GM12878 (cell line): Measurements from ENCODE around the gene THOC6. TPM values are rescaled to one million over a fixed set of nuclear protein-coding genes. Genes with fewer than 3 reads are reported as not detected.
A peak's percentile ranks its signal among the peaks of the same experiment; 100 is the strongest.

Source experiments
- ATAC-seq: fragments of 200-7000 bp; cut with Tn5 transposase; 3 replicates; pipeline ENCODE4 v1.9.1; 2020; ENCODE audit warnings: mild to moderate bottlenecking, moderate library complexity
- BruUV-seq: library from RNA; stranded (reverse); fragments of 400-500 nt; replicated peaks from 2 replicates; lab custom pipeline; 2021; lab: Mats Ljungman, UMichigan
- CTCF ChIA-PET: fragments of 300-600 bp; sonication (Branson Sonifier 250); formaldehyde crosslinking; extraction: SDS; loops from one replicate; lab custom pipeline; 2021; ENCODE audit warnings: inconsistent platforms; lab: Yijun Ruan, JAX
- POLR2A ChIA-PET: fragments of 350-600 bp; formaldehyde crosslinking; extraction: SDS; loops from one replicate; lab custom pipeline; 2021; ENCODE audit warnings: inconsistent platforms; lab: Charles Lee
- RAD21 ChIA-PET: fragments of 300-600 bp; sonication (Branson Sonifier 250); formaldehyde crosslinking; loops from one replicate; lab custom pipeline; 2023; ENCODE audit warnings: antibody characterized with exemption; ENCODE audit not compliant: unreplicated experiment; lab: Charles Lee
- SMC1A ChIA-PET: fragments of 300-600 bp; sonication (Branson Sonifier 250); formaldehyde crosslinking; loops from one replicate; lab custom pipeline; 2023; ENCODE audit not compliant: unreplicated experiment, uncharacterized antibody; lab: Charles Lee
- DNase-seq: peaks from one replicate; pipeline ENCODE4 v3.0.0-alpha.2; 2011; ENCODE audit warnings: low read depth, low spot score
- FAIRE-seq: peaks from 3 replicates; lab custom pipeline; 2011; peaks lifted over from hg19 to GRCh38; lab: Jason Lieb, UNC
- H2AFZ ChIP-seq: 2 replicates; pipeline ENCODE4 v1.6.0; 2011; ENCODE audit warnings: low read depth, low read length, control low read depth; ENCODE audit not compliant: control insufficient read depth
- H3K27ac ChIP-seq: 2 replicates; pipeline ENCODE4 v1.5.1; 2011; ENCODE audit warnings: control low read depth; ENCODE audit not compliant: control insufficient read depth, insufficient read depth
- H3K27me3 ChIP-seq, 2 experiments: replicated peaks in 1 of 2; 2 replicates each; pipeline versions ENCODE4 v1.6.0 to v1.6.1; 2011; ENCODE audit warnings: low read length in 1 of 2; ENCODE audit not compliant: control insufficient read depth in 2 of 2, insufficient read depth in 2 of 2
- H3K36me3 ChIP-seq, 2 experiments: 2 replicates each; pipeline ENCODE4 v1.5.1; 2011; ENCODE audit warnings: low read length in 1 of 2; ENCODE audit not compliant: control insufficient read depth in 2 of 2, insufficient read depth in 2 of 2
- H3K4me1 ChIP-seq: 2 replicates; pipeline ENCODE4 v1.6.1; 2011; ENCODE audit warnings: mild to moderate bottlenecking, low read length, moderate library complexity, mixed read lengths; ENCODE audit not compliant: control insufficient read depth, insufficient read depth
- H3K4me2 ChIP-seq: 2 replicates; pipeline ENCODE4 v1.6.0; 2011; ENCODE audit warnings: control low read depth; ENCODE audit not compliant: control insufficient read depth, insufficient read depth
- H3K4me3 ChIP-seq: fragments of 200-600 bp; sonication (generic); 2 replicates; pipeline ENCODE4 v1.5.1; 2016
- H3K79me2 ChIP-seq: 2 replicates; pipeline ENCODE4 v1.6.0; 2011; ENCODE audit warnings: low read length; ENCODE audit not compliant: control insufficient read depth, insufficient read depth
- H3K9ac ChIP-seq: 2 replicates; pipeline ENCODE4 v1.8.0; 2011; ENCODE audit warnings: low read length, control low read depth, mixed read lengths; ENCODE audit not compliant: control insufficient read depth, insufficient read depth
- H3K9me3 ChIP-seq: replicated peaks from 3 replicates; pipeline ENCODE4 v1.5.1; 2011; ENCODE audit warnings: mild to moderate bottlenecking, low read length; ENCODE audit not compliant: control insufficient read depth, insufficient read depth
- H4K20me1 ChIP-seq: 2 replicates; pipeline ENCODE4 v1.6.0; 2011; ENCODE audit not compliant: control insufficient read depth, insufficient read depth
- GATAD2B ChIP-seq: fragments of 450-650 bp; conservative IDR thresholded peaks from 2 replicates; pipeline ENCODE4 v1.6.1; 2017; ENCODE audit warnings: low read depth, mild to moderate bottlenecking, moderate library complexity
- LARP7 ChIP-seq: fragments of 450-650 bp; IDR thresholded peaks from 2 replicates; pipeline ENCODE4 v1.6.1; 2017; ENCODE audit warnings: mild to moderate bottlenecking
- SMAD5 ChIP-seq: IDR thresholded peaks from 2 replicates; pipeline ENCODE4 v1.6.1; 2016; ENCODE audit warnings: antibody characterized with exemption, low read depth
- SUZ12 ChIP-seq: fragments of 200-600 bp; sonication (generic); IDR thresholded peaks from one replicate; pipeline ENCODE4 v1.6.1; 2018; ENCODE audit warnings: antibody characterized with exemption, mild to moderate bottlenecking; ENCODE audit not compliant: unreplicated experiment
- WGBS: methylation state at CpG from one replicate; pipeline ENCODE4 v1.1.6; 2016; ENCODE audit warnings: low lambda C conversion rate; ENCODE audit not compliant: insufficient replicate concordance, insufficient coverage; ENCODE audit errors: missing lambda C conversion rate; 5-methylcytosine and 5-hydroxymethylcytosine counted together
- in situ Hi-C: fragments of 300-500 bp; cut with MboI; formaldehyde crosslinking; loops from 9 replicates; pipeline ENCODE4 v1.14.3; 2018; ENCODE audit warnings: mixed read lengths
- intact Hi-C: fragments of 100-400 bp; cut with micrococcal nuclease; formaldehyde crosslinking; loops from one replicate; pipeline ENCODE4 v1.14.2; 2022; ENCODE audit not compliant: unreplicated experiment
- polyA plus RNA-seq, 11 experiments: library from polyadenylated mRNA; depleted of rRNA in 4 of 11; unstranded in 6 of 11; stranded (reverse) in 5 of 11; fragments of >200 nt; fragmentation: Nextera tagmentation in 4 of 11; fragmentation: Illumina TruSeq in 1 of 11; extraction: Ambion mirVana in 4 of 11; extraction: Trizol in 1 of 11; gene quantifications; 1 replicate in 1 of 11; 2 replicates in 10 of 11; pipeline versions ENCODE4 v1.2.1 to v1.2.3, GENCODE V29; 2011 to 2016; ENCODE audit warnings: inconsistent platforms in 2 of 11, missing spikeins in 2 of 11, low read depth in 1 of 11
- total RNA-seq, 4 experiments: library from RNA; depleted of rRNA in 3 of 4; stranded (reverse); fragments of >200 nt in 3 of 4; fragmentation: Illumina TruSeq in 1 of 4; extraction: Trizol in 1 of 4; gene quantifications; 2 replicates each; pipeline versions ENCODE4 v1.2.1 to v1.2.3, GENCODE V29; 2013 to 2021
- TF ChIP-seq, protein P1 (sequence below): fragments of 450-650 bp; formaldehyde crosslinking; IDR thresholded peaks from 2 replicates; pipeline ENCODE4 v1.4.0; 2022; ENCODE audit warnings: mild to moderate bottlenecking, moderate library complexity
- TF ChIP-seq, protein P2 (sequence below): IDR thresholded peaks from 2 replicates; pipeline ENCODE4 v1.6.1; 2012; ENCODE audit warnings: improper control_type of control experiment, low read depth, low read length; ENCODE audit not compliant: insufficient replicate concordance

Gene THOC6
- total and polyA plus RNA-seq, 10 of the 15 experiments (the other 5 are each of a cell fraction or from before 2014, with no cell fraction given), result 1.0 to 54.4 (median 27.9) TPM

DNA sequence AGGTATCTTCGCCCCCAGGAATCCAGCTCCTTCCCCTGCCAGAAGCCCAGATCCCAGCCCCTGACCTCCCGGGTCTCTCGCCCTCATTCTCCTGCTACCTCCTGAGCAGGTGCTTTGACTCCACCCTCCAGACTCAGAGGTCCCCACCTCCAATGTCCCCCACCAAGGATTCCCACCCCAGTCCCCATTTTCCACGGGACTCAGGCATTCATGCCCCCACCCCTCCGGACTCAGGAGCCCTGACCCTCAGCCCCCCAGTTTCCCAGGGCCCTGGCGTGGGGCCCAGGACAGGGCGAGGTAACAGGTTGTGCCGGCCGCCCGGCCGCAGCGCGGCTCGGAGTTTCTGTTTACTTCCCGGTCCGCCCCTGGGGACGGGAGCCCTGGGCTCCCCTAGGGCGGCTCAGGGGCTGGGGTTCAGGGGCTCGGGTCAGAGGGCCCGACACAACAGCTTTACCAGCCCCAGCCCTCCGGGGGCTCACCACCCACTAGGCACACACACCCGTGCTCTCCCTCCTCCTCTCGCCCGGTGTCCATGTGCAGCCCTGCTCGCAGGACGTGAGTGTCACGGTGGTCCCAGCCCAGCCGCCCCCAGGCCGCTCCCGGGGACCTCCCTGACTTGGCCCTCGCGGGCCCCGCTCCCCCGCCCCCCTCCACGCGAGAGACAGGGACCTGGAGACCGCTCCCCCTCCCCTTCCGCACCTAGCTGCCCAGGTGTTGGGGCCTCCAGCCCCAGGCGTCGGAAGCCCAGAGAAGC, 12.3 kb downstream of the THOC6 start:
- FAIRE-seq (no peak), DNase-seq (no peak), ATAC-seq (no peak)
- Histone ChIP-seq H3K9ac (no peak overlapping the region), H3K27ac (no peak overlapping the region), H3K36me3 (no peaks in the 10 kb centered on the region), H4K20me1 (no peaks in the 10 kb centered on the region), H3K27me3 (peaks cover 8 to 17% of the 10 kb centered on the region in 2 experiments; a peak in 3 of 4 replicates), H3K79me2 (no peaks in the 10 kb centered on the region), H3K4me1 (peaks cover 6% of the 10 kb centered on the region), H3K4me3 (no peak overlapping the region), H3K9me3 (no peaks in the 10 kb centered on the region), H3K4me2 (no peak overlapping the region), H2AFZ (no peak overlapping the region)
- TF ChIP-seq SMAD5 (no peak), GATAD2B (no peak), SUZ12 (peak; percentile 86), LARP7 (no peak)
- TF ChIP-seq, protein P1, sequence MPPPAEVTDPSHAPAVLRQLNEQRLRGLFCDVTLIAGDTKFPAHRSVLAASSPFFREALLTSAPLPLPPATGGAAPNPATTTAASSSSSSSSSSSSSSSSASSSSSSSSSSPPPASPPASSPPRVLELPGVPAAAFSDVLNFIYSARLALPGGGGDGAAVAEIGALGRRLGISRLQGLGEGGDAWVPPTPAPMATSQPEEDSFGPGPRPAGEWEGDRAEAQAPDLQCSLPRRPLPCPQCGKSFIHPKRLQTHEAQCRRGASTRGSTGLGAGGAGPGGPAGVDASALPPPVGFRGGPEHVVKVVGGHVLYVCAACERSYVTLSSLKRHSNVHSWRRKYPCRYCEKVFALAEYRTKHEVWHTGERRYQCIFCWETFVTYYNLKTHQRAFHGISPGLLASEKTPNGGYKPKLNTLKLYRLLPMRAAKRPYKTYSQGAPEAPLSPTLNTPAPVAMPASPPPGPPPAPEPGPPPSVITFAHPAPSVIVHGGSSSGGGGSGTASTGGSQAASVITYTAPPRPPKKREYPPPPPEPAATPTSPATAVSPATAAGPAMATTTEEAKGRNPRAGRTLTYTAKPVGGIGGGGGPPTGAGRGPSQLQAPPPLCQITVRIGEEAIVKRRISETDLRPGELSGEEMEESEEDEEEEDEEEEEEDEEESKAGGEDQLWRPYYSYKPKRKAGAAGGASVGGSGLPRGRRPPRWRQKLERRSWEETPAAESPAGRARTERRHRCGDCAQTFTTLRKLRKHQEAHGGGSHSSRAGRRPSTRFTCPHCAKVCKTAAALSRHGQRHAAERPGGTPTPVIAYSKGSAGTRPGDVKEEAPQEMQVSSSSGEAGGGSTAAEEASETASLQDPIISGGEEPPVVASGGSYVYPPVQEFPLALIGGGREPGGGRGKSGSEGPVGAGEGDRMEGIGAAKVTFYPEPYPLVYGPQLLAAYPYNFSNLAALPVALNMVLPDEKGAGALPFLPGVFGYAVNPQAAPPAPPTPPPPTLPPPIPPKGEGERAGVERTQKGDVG, result no peak
- TF ChIP-seq, protein P2, sequence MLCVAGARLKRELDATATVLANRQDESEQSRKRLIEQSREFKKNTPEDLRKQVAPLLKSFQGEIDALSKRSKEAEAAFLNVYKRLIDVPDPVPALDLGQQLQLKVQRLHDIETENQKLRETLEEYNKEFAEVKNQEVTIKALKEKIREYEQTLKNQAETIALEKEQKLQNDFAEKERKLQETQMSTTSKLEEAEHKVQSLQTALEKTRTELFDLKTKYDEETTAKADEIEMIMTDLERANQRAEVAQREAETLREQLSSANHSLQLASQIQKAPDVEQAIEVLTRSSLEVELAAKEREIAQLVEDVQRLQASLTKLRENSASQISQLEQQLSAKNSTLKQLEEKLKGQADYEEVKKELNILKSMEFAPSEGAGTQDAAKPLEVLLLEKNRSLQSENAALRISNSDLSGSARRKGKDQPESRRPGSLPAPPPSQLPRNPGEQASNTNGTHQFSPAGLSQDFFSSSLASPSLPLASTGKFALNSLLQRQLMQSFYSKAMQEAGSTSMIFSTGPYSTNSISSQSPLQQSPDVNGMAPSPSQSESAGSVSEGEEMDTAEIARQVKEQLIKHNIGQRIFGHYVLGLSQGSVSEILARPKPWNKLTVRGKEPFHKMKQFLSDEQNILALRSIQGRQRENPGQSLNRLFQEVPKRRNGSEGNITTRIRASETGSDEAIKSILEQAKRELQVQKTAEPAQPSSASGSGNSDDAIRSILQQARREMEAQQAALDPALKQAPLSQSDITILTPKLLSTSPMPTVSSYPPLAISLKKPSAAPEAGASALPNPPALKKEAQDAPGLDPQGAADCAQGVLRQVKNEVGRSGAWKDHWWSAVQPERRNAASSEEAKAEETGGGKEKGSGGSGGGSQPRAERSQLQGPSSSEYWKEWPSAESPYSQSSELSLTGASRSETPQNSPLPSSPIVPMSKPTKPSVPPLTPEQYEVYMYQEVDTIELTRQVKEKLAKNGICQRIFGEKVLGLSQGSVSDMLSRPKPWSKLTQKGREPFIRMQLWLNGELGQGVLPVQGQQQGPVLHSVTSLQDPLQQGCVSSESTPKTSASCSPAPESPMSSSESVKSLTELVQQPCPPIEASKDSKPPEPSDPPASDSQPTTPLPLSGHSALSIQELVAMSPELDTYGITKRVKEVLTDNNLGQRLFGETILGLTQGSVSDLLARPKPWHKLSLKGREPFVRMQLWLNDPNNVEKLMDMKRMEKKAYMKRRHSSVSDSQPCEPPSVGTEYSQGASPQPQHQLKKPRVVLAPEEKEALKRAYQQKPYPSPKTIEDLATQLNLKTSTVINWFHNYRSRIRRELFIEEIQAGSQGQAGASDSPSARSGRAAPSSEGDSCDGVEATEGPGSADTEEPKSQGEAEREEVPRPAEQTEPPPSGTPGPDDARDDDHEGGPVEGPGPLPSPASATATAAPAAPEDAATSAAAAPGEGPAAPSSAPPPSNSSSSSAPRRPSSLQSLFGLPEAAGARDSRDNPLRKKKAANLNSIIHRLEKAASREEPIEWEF, result no peak
- in situ Hi-C loops (no loop called here), intact Hi-C loops (no loop called here)
- POLR2A ChIA-PET, result no interaction called here
- SMC1A ChIA-PET, result no interaction called here
- 1% methylated on average over 23 of the region's 40 CpGs for WGBS
- CTCF ChIA-PET, result interaction anchor here (8.9 to 18.2 kb wide), 2 partner anchors 31 to 92 kb away, joined by 143 to 421 read pairs; no protein-coding TSS in a partner anchor
- RAD21 ChIA-PET, result no interaction called here
- no TSS peak for BruUV-seq
